ENCODE results near the gene GRB14.
A peak's percentile ranks its signal among the peaks of the same experiment; 100 is the strongest.

Gene GRB14

GRCh38 chr2:164458792-164459191 lies 162.5 kb downstream of the GRB14 start:
- no peak for DNase-seq (ENCODE audit: low read depth)
- TF ChIP-seq, protein P1, sequence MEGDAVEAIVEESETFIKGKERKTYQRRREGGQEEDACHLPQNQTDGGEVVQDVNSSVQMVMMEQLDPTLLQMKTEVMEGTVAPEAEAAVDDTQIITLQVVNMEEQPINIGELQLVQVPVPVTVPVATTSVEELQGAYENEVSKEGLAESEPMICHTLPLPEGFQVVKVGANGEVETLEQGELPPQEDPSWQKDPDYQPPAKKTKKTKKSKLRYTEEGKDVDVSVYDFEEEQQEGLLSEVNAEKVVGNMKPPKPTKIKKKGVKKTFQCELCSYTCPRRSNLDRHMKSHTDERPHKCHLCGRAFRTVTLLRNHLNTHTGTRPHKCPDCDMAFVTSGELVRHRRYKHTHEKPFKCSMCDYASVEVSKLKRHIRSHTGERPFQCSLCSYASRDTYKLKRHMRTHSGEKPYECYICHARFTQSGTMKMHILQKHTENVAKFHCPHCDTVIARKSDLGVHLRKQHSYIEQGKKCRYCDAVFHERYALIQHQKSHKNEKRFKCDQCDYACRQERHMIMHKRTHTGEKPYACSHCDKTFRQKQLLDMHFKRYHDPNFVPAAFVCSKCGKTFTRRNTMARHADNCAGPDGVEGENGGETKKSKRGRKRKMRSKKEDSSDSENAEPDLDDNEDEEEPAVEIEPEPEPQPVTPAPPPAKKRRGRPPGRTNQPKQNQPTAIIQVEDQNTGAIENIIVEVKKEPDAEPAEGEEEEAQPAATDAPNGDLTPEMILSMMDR (IDR thresholded peaks at IDR 0.05; ENCODE audit: low read depth, low read length, missing control alignments), result no peak
- in situ Hi-C loops (cut with HindIII; ENCODE audit: low sequenced_read_pairs), result no loop called here
- H3K4me3 ChIP-seq (ENCODE audit: low read depth, low read length), result no peak overlapping the region

- TF ChIP-seq, protein P1 (IDR thresholded peaks at IDR 0.05; ENCODE audit: low read depth, low read length, missing control alignments), result no peak
Observed at GRCh38 chr2:164457271-164457670, 164.0 kb downstream of the GRB14 start.

GRCh38 chr2:164456619-164457018 lies 164.7 kb downstream of the GRB14 start:
- TF ChIP-seq, protein P1 (IDR thresholded peaks at IDR 0.05; ENCODE audit: low read depth, low read length, missing control alignments), result no peak
- peak; percentile 22 for DNase-seq (ENCODE audit: low read depth)
- no peak overlapping the region for H3K4me3 ChIP-seq (ENCODE audit: low read depth, low read length)
- in situ Hi-C loops (cut with HindIII; ENCODE audit: low sequenced_read_pairs), result no loop called here

More at GRCh38 chr2:164457271-164457670, 164.0 kb downstream of the GRB14 start:
- in situ Hi-C loops (cut with HindIII; ENCODE audit: low sequenced_read_pairs), result no loop called here
- DNase-seq (ENCODE audit: low read depth), result no peak
- no peak overlapping the region for H3K4me3 ChIP-seq (ENCODE audit: low read depth, low read length)

- H3K4me3 ChIP-seq (ENCODE audit: low read depth, low read length), result no peak overlapping the region
- TF ChIP-seq, protein P1 (IDR thresholded peaks at IDR 0.05; ENCODE audit: low read depth, low read length, missing control alignments), result no peak
- DNase-seq (ENCODE audit: low read depth), result no peak
- in situ Hi-C loops (cut with HindIII; ENCODE audit: low sequenced_read_pairs), result no loop called here
Observed at GRCh38 chr2:164453656-164454305, 167.5 kb downstream of the GRB14 start.

DNA sequence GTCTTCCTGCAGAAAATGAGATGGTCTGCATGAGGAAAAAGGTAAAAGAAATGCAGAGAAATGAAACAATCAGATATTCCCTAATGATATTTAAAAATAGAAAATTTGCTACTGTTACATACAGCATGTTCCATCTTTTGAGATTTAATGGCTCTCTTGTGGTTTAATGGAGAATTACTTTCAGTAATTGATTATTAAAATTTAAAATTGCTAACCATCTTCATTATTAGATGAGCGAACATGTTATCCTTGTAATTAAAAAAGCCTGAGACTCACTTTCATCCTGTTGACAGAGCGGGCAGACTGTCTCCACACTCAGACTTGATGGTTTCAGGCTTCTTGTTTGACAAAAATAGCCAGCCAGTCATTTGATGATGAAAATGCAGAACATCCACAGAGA lies 171.0 kb downstream of the GRB14 start:
- no peak for DNase-seq (ENCODE audit: low read depth)
- in situ Hi-C loops (cut with HindIII; ENCODE audit: low sequenced_read_pairs), result no loop called here
- H3K4me3 ChIP-seq (ENCODE audit: low read depth, low read length), result no peak overlapping the region
- TF ChIP-seq, protein P1 (IDR thresholded peaks at IDR 0.05; ENCODE audit: low read depth, low read length, missing control alignments), result no peak

GRCh38 chr2:164449706-164450105 lies 171.6 kb downstream of the GRB14 start:
- no peak overlapping the region for H3K4me3 ChIP-seq (ENCODE audit: low read depth, low read length)
- DNase-seq (ENCODE audit: low read depth), result no peak
- TF ChIP-seq, protein P1 (IDR thresholded peaks at IDR 0.05; ENCODE audit: low read depth, low read length, missing control alignments), result no peak
- in situ Hi-C loops (cut with HindIII; ENCODE audit: low sequenced_read_pairs), result no loop called here
